Stomach (tissue), 9 donors: ENCODE results near the gene CXCL10. TPM values are rescaled to one million over a fixed set of nuclear protein-coding genes. Genes with fewer than 3 reads are reported as not detected.
A peak's percentile ranks its signal among the peaks of the same experiment; 100 is the strongest.

ENCODE experiments used
- DNase-seq, 2 donors: peaks; one replicate each; pipeline versions ENCODE4 v3.0.0 to v3.0.0-alpha.2; 2013 to 2019
- H3K27ac ChIP-seq, 5 donors: fragments of 200-600 bp in 4 of 5; sonication (generic) in 4 of 5; one replicate each; pipeline ENCODE4 v1.5.1; 2013 to 2019; ENCODE audit warnings: mild to moderate bottlenecking in 1 of 5, moderate library complexity in 1 of 5
- H3K27me3 ChIP-seq, 3 donors: fragments of 200-600 bp; sonication (generic); one replicate each; pipeline ENCODE4 v1.5.1; 2017 to 2019; ENCODE audit warnings: mixed run types in 1 of 3
- H3K36me3 ChIP-seq, 4 donors: fragments of 200-600 bp; sonication (generic); 1 replicate in 3 of 4; 2 replicates in 1 of 4; pipeline ENCODE4 v1.5.1; 2016 to 2019
- H3K4me1 ChIP-seq, 4 donors: fragments of 200-600 bp; sonication (generic); one replicate each; pipeline ENCODE4 v1.5.1; 2016 to 2019
- H3K4me3 ChIP-seq, 4 donors: fragments of 200-600 bp; sonication (generic) in 3 of 4; one replicate each; pipeline ENCODE4 v1.5.1; 2016 to 2019; ENCODE audit warnings: mild to moderate bottlenecking in 1 of 4
- H3K9me3 ChIP-seq, 4 donors: fragments of 200-600 bp; sonication (generic); one replicate each; pipeline ENCODE4 v1.5.1; 2016 to 2019
- CTCF ChIP-seq, 7 experiments: fragments of 450-650 bp in 4 of 7; fragments of 200-600 bp in 3 of 7; sonication (generic) in 3 of 7; IDR thresholded peaks; one replicate each; pipeline ENCODE4 v1.5.1; 2016 to 2019; ENCODE audit warnings: antibody characterized with exemption in 7 of 7, control low read depth in 2 of 7, mild to moderate bottlenecking in 1 of 7
- EP300 ChIP-seq: sonication (generic); formaldehyde crosslinking; IDR thresholded peaks from one replicate; pipeline ENCODE4 v1.6.1; 2017; ENCODE audit warnings: antibody characterized with exemption
- POLR2A ChIP-seq, 4 donors: fragments of 450-650 bp; IDR thresholded peaks; one replicate each; pipeline ENCODE4 v1.6.1; 2016; ENCODE audit warnings: antibody characterized with exemption in 4 of 4, control low read depth in 2 of 4, mild to moderate bottlenecking in 1 of 4, moderate library complexity in 1 of 4
- POLR2AphosphoS5 ChIP-seq, 3 donors: sonication (generic); formaldehyde crosslinking; IDR thresholded peaks; one replicate each; pipeline ENCODE4 v1.6.1; 2016; ENCODE audit warnings: antibody characterized with exemption in 3 of 3
- WGBS, 5 donors: extraction: QIAGEN DNeasy Blood & Tissue Kit in 3 of 5; methylation state at CpG; one replicate each; pipeline versions ENCODE4 v1.1.5 to v1.1.7; 2013 to 2018; 5-methylcytosine and 5-hydroxymethylcytosine counted together
- intact Hi-C: fragments of 100-400 bp; cut with DNase I; formaldehyde crosslinking; loops from one replicate; pipeline ENCODE4 v1.15.1; 2023; ENCODE audit warnings: low total_unique reads
- polyA plus RNA-seq, 3 donors: library from polyadenylated mRNA; stranded (reverse); fragments of 200-250 nt; gene quantifications; one replicate each; pipeline ENCODE4 v1.2.3, GENCODE V29; 2013
- total RNA-seq, 5 donors: library from RNA; depleted of rRNA; stranded (reverse); fragments of >200 nt; gene quantifications; one replicate each; pipeline versions ENCODE4 v1.1.0 to v1.2.3, GENCODE V29; 2014 to 2016
- donor health status: healthy with polysubstance abuse.
- donor health status: Bipolar disorder and iron deficiency.
- donor health status: healthy.

The CXCL10 gene
- total and polyA plus RNA-seq, 8 donors = 0.92 to 25.6 (median 2.7) TPM; not detected in 4

GRCh38 chr4:76017056-76017686 is 6.1 kb downstream of the CXCL10 start:
- Histone ChIP-seq H3K4me3 (no peak overlapping the region), H3K36me3 (no peaks in the 10 kb centered on the region), H3K4me1 (peaks cover 0 to 8% (median 2%) of the 10 kb centered on the region in 4 donors), H3K27me3 (no peaks in the 10 kb centered on the region), H3K9me3 (no peaks in the 10 kb centered on the region), H3K27ac (no peak overlapping the region)
- DNase-seq = no peak
- WGBS, 5 donors = 84 to 95% (median 89%) methylated on average over 3 of the region's 3 CpGs
- TF ChIP-seq EP300 (no peak), POLR2AphosphoS5 (IDR thresholded peaks at IDR 0.05) (no peak), CTCF (IDR thresholded peaks at IDR 0.05) (no peak), POLR2A (IDR thresholded peaks at IDR 0.05) (no peak)
- intact Hi-C loops = no loop called here

DNA sequence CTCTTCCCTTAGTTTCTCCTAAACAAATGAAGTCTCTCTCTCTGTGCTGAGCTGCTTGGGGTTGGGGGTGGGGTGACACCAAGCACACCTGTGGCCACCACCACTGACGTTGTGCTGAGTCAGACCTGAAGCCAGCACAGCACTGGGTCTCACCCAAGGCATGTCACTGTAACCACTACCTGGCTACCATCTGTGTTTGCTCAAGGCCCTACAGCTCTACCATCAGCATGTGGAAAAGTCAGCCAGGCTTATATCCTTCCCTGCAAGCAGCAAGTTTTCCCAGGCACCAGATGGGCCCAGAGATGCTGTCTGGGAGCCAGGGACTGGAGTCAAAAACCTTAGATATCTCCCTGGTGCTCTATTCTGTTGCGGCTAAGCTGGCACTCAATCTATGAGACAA is 6.9 kb downstream of the CXCL10 start:
- H3K27me3 ChIP-seq = no peaks in the 10 kb centered on the region
- TF ChIP-seq EP300 (no peak), POLR2A (IDR thresholded peaks at IDR 0.05) (no peak), CTCF (IDR thresholded peaks at IDR 0.05) (no peak), POLR2AphosphoS5 (IDR thresholded peaks at IDR 0.05) (no peak)
- peaks cover 0 to 14% (median 6%) of the 10 kb centered on the region in 4 donors for H3K4me1 ChIP-seq
- no peaks in the 10 kb centered on the region for H3K9me3 ChIP-seq
- H3K4me3 ChIP-seq = no peak overlapping the region
- no peak for DNase-seq
- intact Hi-C loops = no loop called here
- H3K36me3 ChIP-seq = no peaks in the 10 kb centered on the region
- 65 to 81% (median 69%) methylated on average over 2 of the region's 2 CpGs for WGBS, 5 donors
- H3K27ac ChIP-seq = no peak overlapping the region

DNA sequence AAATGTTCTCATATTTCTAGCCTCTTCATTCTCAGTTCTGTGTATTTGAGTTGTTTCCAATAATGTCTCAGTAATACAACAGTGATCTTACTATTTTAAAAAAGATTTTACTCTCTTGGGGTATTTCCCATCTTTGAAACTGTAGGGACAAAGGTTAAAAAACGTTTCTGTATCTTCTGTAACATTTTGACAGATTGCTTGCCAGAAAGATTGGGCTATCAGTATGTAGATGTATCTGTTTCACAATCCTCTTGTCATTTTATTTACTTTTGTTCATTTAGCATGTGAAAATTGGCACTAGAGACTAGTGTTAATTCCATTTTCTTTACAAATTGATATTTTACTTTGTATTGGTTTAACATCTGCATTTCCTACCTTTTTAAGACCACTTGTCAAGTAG is 9.8 kb downstream of the CXCL10 start:
- WGBS, 5 donors = 7 to 23% (median 10%) methylated on average over 1 of the region's 1 CpG
- Histone ChIP-seq H3K36me3 (no peaks in the 10 kb centered on the region), H3K4me3 (no peak overlapping the region), H3K9me3 (no peaks in the 10 kb centered on the region), H3K27me3 (no peaks in the 10 kb centered on the region), H3K4me1 (peaks cover 0 to 16% (median 8%) of the 10 kb centered on the region in 4 donors), H3K27ac (no peak overlapping the region)
- TF ChIP-seq CTCF (IDR thresholded peaks at IDR 0.05) (no peak), EP300 (no peak), POLR2A (IDR thresholded peaks at IDR 0.05) (no peak), POLR2AphosphoS5 (IDR thresholded peaks at IDR 0.05) (no peak)
- DNase-seq = no peak
- intact Hi-C loops = no loop called here

DNA sequence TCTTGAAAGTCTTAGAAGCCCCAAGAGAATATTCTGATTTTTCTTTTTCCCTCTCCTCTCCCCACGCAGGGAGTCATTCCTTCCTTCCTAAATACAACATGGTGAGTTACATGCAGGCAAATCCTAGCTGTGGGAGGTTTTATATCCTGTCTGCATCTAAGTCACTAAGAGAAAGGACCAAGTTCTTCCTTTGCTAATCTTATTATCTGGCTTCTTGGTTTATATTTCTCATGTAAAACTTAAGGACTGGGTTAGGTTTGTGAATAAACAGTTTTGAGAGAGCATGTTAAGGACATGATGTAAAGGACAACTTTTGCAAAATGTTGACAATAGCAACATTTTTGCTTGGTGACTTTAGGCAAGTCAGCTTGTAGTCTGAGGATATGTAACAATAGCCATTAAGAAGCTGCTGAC is 10.9 kb downstream of the CXCL10 start:
- WGBS, 5 donors = 23 to 59% (median 50%) methylated on average over 1 of the region's 1 CpG
- peaks cover 0 to 16% (median 8%) of the 10 kb centered on the region in 4 donors for H3K4me1 ChIP-seq

More for the DNA sequence above, 10.9 kb downstream of the CXCL10 start:
- Histone ChIP-seq H3K4me3 (no peak overlapping the region), H3K27me3 (no peaks in the 10 kb centered on the region), H3K9me3 (no peaks in the 10 kb centered on the region), H3K36me3 (no peaks in the 10 kb centered on the region), H3K27ac (peak overlapping the region in 4 of 5 donors; percentile 52 to 72 (median 69))
- no peak for DNase-seq
- intact Hi-C loops = no loop called here
- TF ChIP-seq CTCF (IDR thresholded peaks at IDR 0.05) (no peak), POLR2AphosphoS5 (IDR thresholded peaks at IDR 0.05) (no peak), EP300 (no peak), POLR2A (IDR thresholded peaks at IDR 0.05) (no peak)
